Astrocyte (in vitro differentiated cells and primary cell): ENCODE results near the gene CCSER1. TPM values are rescaled to one million over a fixed set of nuclear protein-coding genes. Genes with fewer than 3 reads are reported as not detected.

ENCODE experiments used
- DNase-seq: peaks from one replicate; pipeline ENCODE4 v3.0.0-alpha.2; 2010; ENCODE audit warnings: low read depth
- FAIRE-seq: peaks from 2 replicates; lab custom pipeline; 2011; peaks lifted over from hg19 to GRCh38; lab: Jason Lieb, UNC
- H2AFZ ChIP-seq: 2 replicates; pipeline ENCODE4 v1.6.0; 2012; ENCODE audit warnings: low read depth, low read length, inconsistent platforms
- H3K27ac ChIP-seq: 2 replicates; pipeline ENCODE4 v1.5.1; 2011; ENCODE audit warnings: low read depth, low read length, inconsistent platforms
- H3K27me3 ChIP-seq: 2 replicates; pipeline ENCODE4 v1.6.0; 2011; ENCODE audit warnings: low read length, inconsistent platforms; ENCODE audit not compliant: insufficient read depth
- H3K36me3 ChIP-seq: 2 replicates; pipeline ENCODE4 v1.5.1; 2011; ENCODE audit warnings: low read length, inconsistent platforms; ENCODE audit not compliant: insufficient read depth
- H3K4me1 ChIP-seq: 2 replicates; pipeline ENCODE4 v1.5.1; 2011; ENCODE audit warnings: low read length, inconsistent platforms; ENCODE audit not compliant: insufficient read depth
- H3K4me2 ChIP-seq: 2 replicates; pipeline ENCODE4 v1.6.0; 2012; ENCODE audit warnings: low read length, inconsistent platforms
- H3K4me3 ChIP-seq: 2 replicates; pipeline ENCODE4 v1.5.1; 2011; ENCODE audit warnings: low read depth, mild to moderate bottlenecking, low read length, inconsistent platforms; ENCODE audit not compliant: insufficient read depth
- H3K79me2 ChIP-seq: 2 replicates; pipeline ENCODE4 v1.6.0; 2012; ENCODE audit warnings: mild to moderate bottlenecking, low read length, inconsistent platforms; ENCODE audit not compliant: insufficient read depth
- H3K9ac ChIP-seq: 2 replicates; pipeline ENCODE4 v1.6.0; 2012; ENCODE audit warnings: mild to moderate bottlenecking, low read length, inconsistent platforms
- H3K9me3 ChIP-seq: 2 replicates; pipeline ENCODE4 v1.5.1; 2012; ENCODE audit warnings: low read depth, mild to moderate bottlenecking, low read length, inconsistent platforms; ENCODE audit not compliant: insufficient read depth
- H4K20me1 ChIP-seq: 2 replicates; pipeline ENCODE4 v1.6.0; 2012; ENCODE audit warnings: low read length, inconsistent platforms; ENCODE audit not compliant: insufficient read depth
- H3K27ac Mint-ChIP-seq: one replicate; pipeline ENCODE4 v1.8.0; 2021; ENCODE audit warnings: mild to moderate bottlenecking, mixed read lengths; ENCODE audit not compliant: unreplicated experiment
- H3K27me3 Mint-ChIP-seq: one replicate; pipeline ENCODE4 v1.8.0; 2021; ENCODE audit warnings: low read depth, mixed read lengths; ENCODE audit not compliant: unreplicated experiment
- H3K36me3 Mint-ChIP-seq: one replicate; pipeline ENCODE4 v1.8.0; 2021; ENCODE audit warnings: low read depth, mixed read lengths; ENCODE audit not compliant: unreplicated experiment
- H3K4me1 Mint-ChIP-seq: one replicate; pipeline ENCODE4 v1.8.0; 2021; ENCODE audit warnings: low read depth, mixed read lengths; ENCODE audit not compliant: unreplicated experiment
- H3K4me3 Mint-ChIP-seq: one replicate; pipeline ENCODE4 v1.8.0; 2021; ENCODE audit warnings: mild to moderate bottlenecking, moderate library complexity, mixed read lengths; ENCODE audit not compliant: unreplicated experiment
- H3K9me3 Mint-ChIP-seq: one replicate; pipeline ENCODE4 v1.8.0; 2021; ENCODE audit warnings: mild to moderate bottlenecking, mixed read lengths; ENCODE audit not compliant: unreplicated experiment
- EZH2 ChIP-seq: IDR thresholded peaks from 2 replicates; pipeline ENCODE4 v1.6.1; 2012; ENCODE audit warnings: mild to moderate bottlenecking, low read length, inconsistent platforms; ENCODE audit not compliant: insufficient read depth
- total RNA-seq: library from RNA; stranded (reverse); gene quantifications from 2 replicates; pipeline ENCODE4 v1.2.1, GENCODE V29; 2021
- TF ChIP-seq, protein P1 (sequence below): IDR thresholded peaks from 2 replicates; pipeline ENCODE4 v1.5.1; 2011; ENCODE audit warnings: low read depth, mild to moderate bottlenecking, inconsistent platforms, low read length, moderate library complexity; ENCODE audit not compliant: insufficient read depth

The CCSER1 gene
- total RNA-seq, 1 donor from 2014 or later, result 2.2 TPM

DNA sequence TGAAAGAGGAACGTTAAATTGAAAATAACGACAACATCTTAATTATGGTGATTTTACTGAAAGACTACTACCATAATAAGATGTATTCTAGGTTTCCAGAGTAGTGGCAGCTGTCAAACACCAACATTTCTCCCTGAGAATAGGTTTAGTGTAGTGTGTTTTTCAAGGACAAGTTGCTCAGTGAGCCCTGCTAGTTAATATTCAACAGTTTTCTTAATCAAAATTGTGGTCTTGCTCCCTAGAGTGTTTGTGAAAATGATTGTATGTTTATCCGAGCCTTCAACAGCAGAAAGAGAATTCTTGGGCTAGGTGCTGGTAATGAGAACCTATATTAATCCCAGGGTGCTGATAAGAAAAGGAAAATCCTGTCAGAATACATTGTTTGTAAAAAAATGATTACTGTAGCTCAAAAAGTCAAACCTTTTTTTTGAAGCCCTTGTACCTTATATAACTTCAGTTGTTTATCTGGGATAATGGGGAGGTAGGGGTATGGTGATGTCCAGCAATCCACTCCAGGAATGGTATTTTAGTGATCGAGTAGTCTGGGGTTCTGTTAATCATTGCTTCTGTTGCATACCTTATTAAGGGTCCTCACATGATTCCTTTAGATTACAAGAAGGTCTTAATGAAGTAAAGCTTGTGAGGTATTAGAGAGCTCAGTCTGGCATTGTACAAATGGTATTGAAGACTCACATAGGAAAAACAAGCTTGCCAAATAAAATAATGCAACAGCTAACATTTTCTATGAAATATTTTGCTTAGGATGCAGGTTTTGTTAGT is 110.7 kb downstream of the CCSER1 start:
- H3K27ac ChIP-seq, result no peak overlapping the region
- Mint-ChIP-seq H3K4me3 (no peak overlapping the region), H3K27me3 (no peaks in the 10 kb centered on the region), H3K4me1 (no peaks in the 10 kb centered on the region), H3K27ac (no peak overlapping the region), H3K36me3 (no peaks in the 10 kb centered on the region), H3K9me3 (no peaks in the 10 kb centered on the region)
- no peak overlapping the region for H3K9ac ChIP-seq
- DNase-seq (no peak), FAIRE-seq (no peak)
- H2AFZ ChIP-seq, result no peak overlapping the region
- TF ChIP-seq, protein P1, sequence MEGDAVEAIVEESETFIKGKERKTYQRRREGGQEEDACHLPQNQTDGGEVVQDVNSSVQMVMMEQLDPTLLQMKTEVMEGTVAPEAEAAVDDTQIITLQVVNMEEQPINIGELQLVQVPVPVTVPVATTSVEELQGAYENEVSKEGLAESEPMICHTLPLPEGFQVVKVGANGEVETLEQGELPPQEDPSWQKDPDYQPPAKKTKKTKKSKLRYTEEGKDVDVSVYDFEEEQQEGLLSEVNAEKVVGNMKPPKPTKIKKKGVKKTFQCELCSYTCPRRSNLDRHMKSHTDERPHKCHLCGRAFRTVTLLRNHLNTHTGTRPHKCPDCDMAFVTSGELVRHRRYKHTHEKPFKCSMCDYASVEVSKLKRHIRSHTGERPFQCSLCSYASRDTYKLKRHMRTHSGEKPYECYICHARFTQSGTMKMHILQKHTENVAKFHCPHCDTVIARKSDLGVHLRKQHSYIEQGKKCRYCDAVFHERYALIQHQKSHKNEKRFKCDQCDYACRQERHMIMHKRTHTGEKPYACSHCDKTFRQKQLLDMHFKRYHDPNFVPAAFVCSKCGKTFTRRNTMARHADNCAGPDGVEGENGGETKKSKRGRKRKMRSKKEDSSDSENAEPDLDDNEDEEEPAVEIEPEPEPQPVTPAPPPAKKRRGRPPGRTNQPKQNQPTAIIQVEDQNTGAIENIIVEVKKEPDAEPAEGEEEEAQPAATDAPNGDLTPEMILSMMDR, result no peak
- TF ChIP-seq EZH2, result no peak
- H3K79me2 ChIP-seq, result no peaks in the 10 kb centered on the region
- no peaks in the 10 kb centered on the region for H3K9me3 ChIP-seq
- H3K27me3 ChIP-seq, result no peaks in the 10 kb centered on the region
- H3K4me3 ChIP-seq, result no peak overlapping the region
- no peaks in the 10 kb centered on the region for H4K20me1 ChIP-seq
- H3K36me3 ChIP-seq, result no peaks in the 10 kb centered on the region
- H3K4me2 ChIP-seq, result no peak overlapping the region
- H3K4me1 ChIP-seq, result no peaks in the 10 kb centered on the region

DNA sequence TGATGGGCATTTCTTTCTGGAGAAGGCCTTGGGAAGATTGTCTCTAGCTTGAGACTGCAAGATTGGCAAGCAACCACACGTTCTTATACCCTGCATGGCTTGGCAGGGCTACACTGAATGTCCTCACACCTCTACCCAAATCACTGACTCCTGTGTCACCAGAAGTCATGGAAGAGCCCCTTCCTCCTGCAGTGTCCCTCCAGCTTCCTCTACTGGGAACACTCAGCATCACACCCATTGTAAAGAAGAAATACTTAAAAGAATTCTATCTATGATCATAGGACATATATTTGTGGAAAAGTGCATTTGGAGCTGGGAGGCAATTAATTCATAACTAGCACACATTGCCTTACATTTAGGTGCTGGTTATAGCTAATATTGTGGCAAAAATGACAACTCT is 113.1 kb downstream of the CCSER1 start:
- no peak overlapping the region for H3K4me3 ChIP-seq

More for the DNA sequence above, 113.1 kb downstream of the CCSER1 start:
- no peaks in the 10 kb centered on the region for H4K20me1 ChIP-seq
- H3K9ac ChIP-seq, result no peak overlapping the region
- no peaks in the 10 kb centered on the region for H3K27me3 ChIP-seq
- no peak for TF ChIP-seq EZH2
- TF ChIP-seq, protein P1, result no peak
- H3K36me3 ChIP-seq, result no peaks in the 10 kb centered on the region
- H3K4me1 Mint-ChIP-seq, result no peaks in the 10 kb centered on the region
- DNase-seq, result no peak
- H3K27me3 Mint-ChIP-seq, result no peaks in the 10 kb centered on the region
- H3K36me3 Mint-ChIP-seq, result no peaks in the 10 kb centered on the region
- no peak for FAIRE-seq
- no peaks in the 10 kb centered on the region for H3K9me3 Mint-ChIP-seq
- H2AFZ ChIP-seq, result no peak overlapping the region
- H3K4me2 ChIP-seq, result no peak overlapping the region
- no peaks in the 10 kb centered on the region for H3K9me3 ChIP-seq
- H3K27ac Mint-ChIP-seq, result no peak overlapping the region
- H3K27ac ChIP-seq, result no peak overlapping the region
- H3K79me2 ChIP-seq, result no peaks in the 10 kb centered on the region
- H3K4me1 ChIP-seq, result no peaks in the 10 kb centered on the region
- H3K4me3 Mint-ChIP-seq, result no peak overlapping the region
